ENCODE measurements around the gene AKAP6.

DNA sequence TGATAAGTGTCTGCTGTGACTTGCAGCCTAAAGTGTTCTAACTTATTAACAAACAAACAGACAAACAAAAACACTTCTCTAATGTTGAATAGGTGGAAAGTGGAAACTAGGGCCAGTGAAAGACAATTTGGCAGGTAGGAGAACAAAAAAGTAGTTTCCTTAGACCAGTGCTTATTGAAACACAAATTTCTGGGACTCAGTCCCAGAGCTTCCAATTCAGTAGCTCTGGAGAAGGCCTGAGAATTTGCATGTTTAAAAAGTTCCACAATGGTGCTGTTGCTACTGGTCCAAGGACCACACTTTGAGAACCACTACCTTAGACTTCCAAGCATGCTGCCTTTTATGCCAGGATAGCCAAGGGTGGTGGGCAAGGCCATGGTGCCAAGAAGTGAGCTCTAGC, 67.8 kb downstream of the AKAP6 start:
- no peak for TF ChIP-seq EZH2phosphoT487 (IDR thresholded peaks at IDR 0.05; ENCODE audit: borderline replicate concordance, low read length)
- TF ChIP-seq, protein P1, sequence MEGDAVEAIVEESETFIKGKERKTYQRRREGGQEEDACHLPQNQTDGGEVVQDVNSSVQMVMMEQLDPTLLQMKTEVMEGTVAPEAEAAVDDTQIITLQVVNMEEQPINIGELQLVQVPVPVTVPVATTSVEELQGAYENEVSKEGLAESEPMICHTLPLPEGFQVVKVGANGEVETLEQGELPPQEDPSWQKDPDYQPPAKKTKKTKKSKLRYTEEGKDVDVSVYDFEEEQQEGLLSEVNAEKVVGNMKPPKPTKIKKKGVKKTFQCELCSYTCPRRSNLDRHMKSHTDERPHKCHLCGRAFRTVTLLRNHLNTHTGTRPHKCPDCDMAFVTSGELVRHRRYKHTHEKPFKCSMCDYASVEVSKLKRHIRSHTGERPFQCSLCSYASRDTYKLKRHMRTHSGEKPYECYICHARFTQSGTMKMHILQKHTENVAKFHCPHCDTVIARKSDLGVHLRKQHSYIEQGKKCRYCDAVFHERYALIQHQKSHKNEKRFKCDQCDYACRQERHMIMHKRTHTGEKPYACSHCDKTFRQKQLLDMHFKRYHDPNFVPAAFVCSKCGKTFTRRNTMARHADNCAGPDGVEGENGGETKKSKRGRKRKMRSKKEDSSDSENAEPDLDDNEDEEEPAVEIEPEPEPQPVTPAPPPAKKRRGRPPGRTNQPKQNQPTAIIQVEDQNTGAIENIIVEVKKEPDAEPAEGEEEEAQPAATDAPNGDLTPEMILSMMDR (IDR thresholded peaks at IDR 0.05; ENCODE audit: low read depth, low read length, poor library complexity, severe bottlenecking): no peak
